Endodermal cell (in vitro differentiated cells): ENCODE results near the gene BTN1A1. TPM values are rescaled to one million over a fixed set of nuclear protein-coding genes. Genes with fewer than 3 reads are reported as not detected.

Source experiments
- DNase-seq: peaks from one replicate; pipeline ENCODE4 v3.0.0-alpha.2; 2017
- H3K27ac ChIP-seq: 2 replicates; pipeline ENCODE4 v1.5.1; 2013; ENCODE audit warnings: mild to moderate bottlenecking, low read depth, low read length, moderate library complexity
- H3K27me3 ChIP-seq: 2 replicates; pipeline ENCODE4 v1.6.1; 2013; ENCODE audit warnings: mild to moderate bottlenecking, low read length, moderate library complexity; ENCODE audit not compliant: insufficient read depth, control insufficient read depth, poor library complexity, severe bottlenecking
- H3K36me3 ChIP-seq: 2 replicates; pipeline ENCODE4 v1.7.0; 2013; ENCODE audit warnings: mild to moderate bottlenecking, low read length, moderate library complexity; ENCODE audit not compliant: control insufficient read depth, insufficient read depth
- H3K4me1 ChIP-seq: one replicate; pipeline ENCODE4 v1.7.0; 2013; ENCODE audit warnings: low read length; ENCODE audit not compliant: control insufficient read depth, insufficient read depth
- H3K4me3 ChIP-seq: 2 replicates; pipeline ENCODE4 v1.5.1; 2013; ENCODE audit warnings: mild to moderate bottlenecking, low read length, moderate library complexity
- H3K9ac ChIP-seq: 2 replicates; pipeline ENCODE4 v1.6.1; 2013; ENCODE audit warnings: mild to moderate bottlenecking, low read length, moderate library complexity; ENCODE audit not compliant: poor library complexity, severe bottlenecking; ENCODE audit errors: extremely low read depth
- H3K9me3 ChIP-seq: 2 replicates; pipeline ENCODE4 v1.6.1; 2013; ENCODE audit warnings: mild to moderate bottlenecking, low read length, moderate library complexity; ENCODE audit not compliant: control insufficient read depth
- H3K27ac Mint-ChIP-seq: 2 replicates; pipeline ENCODE4 v1.8.0; 2020; ENCODE audit warnings: mixed read lengths
- H3K27me3 Mint-ChIP-seq: 2 replicates; pipeline ENCODE4 v1.8.0; 2021; ENCODE audit warnings: mild to moderate bottlenecking, mixed read lengths; ENCODE audit not compliant: insufficient read depth
- H3K36me3 Mint-ChIP-seq: 2 replicates; pipeline ENCODE4 v1.8.0; 2020; ENCODE audit warnings: low read depth, mixed read lengths
- H3K4me1 Mint-ChIP-seq: 2 replicates; pipeline ENCODE4 v1.8.0; 2020; ENCODE audit warnings: mixed read lengths
- H3K4me3 Mint-ChIP-seq: 2 replicates; pipeline ENCODE4 v1.8.0; 2020; ENCODE audit warnings: mild to moderate bottlenecking, moderate library complexity, mixed read lengths
- H3K9me3 Mint-ChIP-seq: 2 replicates; pipeline ENCODE4 v1.8.0; 2020; ENCODE audit warnings: mild to moderate bottlenecking, mixed read lengths
- WGBS, 2 experiments: methylation state at CpG; one replicate each; pipeline versions ENCODE4 v1.1.5 to v1.1.7; 2013; ENCODE audit warnings: missing lambda C conversion rate in 2 of 2, mixed read lengths in 1 of 2; ENCODE audit not compliant: insufficient coverage in 1 of 2, insufficient read length in 1 of 2; 5-methylcytosine and 5-hydroxymethylcytosine counted together
- total RNA-seq, 2 donors: library from RNA; stranded (reverse); fragmentation: NEBNext Ultra II Directional in 1 of 2; extraction: Animal tissue kit (Norgen Biotek cat#: 25700) in 1 of 2; gene quantifications; 2 replicates in 1 of 2; 3 replicates in 1 of 2; pipeline ENCODE4 v1.2.1, GENCODE V29; 2021
- TF ChIP-seq, protein P1 (sequence below): fragments of 200-600 bp; sonication (generic); conservative IDR thresholded peaks from 2 replicates; pipeline ENCODE4 v1.5.0; 2021; ENCODE audit warnings: antibody characterized with exemption, mild to moderate bottlenecking

BTN1A1 gene
- total RNA-seq, 2 donors from 2014 or later = 0.11 TPM; not detected in 1

DNA sequence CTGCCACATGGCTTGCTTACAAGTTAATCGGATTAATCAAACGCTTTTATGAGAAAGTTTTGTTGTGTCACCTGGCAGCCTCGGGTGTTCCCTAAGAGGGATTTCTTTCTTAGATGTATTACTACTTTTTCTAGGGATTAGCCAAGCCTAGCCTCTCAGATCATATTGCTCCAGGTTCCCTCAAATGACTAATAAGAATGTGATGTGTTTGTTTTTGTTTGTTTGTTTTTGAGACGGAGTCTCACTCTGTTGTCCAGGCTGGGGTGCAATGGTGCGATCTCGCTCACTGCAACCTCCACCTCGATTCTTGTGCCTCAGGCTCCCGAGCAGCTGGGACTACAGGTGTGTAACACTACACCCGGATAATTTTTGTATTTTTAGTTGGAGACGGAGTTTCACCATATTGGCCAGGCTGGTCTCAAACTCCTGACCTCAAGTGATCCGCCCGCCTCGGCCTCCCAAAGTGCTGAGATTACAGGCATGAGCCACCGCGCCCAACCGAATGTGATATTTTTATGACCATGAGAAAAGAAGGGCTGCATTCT lies 39.0 kb downstream of the BTN1A1 start:
- Mint-ChIP-seq H3K36me3 (peaks cover 19% of the 10 kb centered on the region), H3K4me1 (peaks cover 26% of the 10 kb centered on the region), H3K9me3 (no peaks in the 10 kb centered on the region), H3K27ac (peak overlapping the region; percentile 98), H3K27me3 (no peaks in the 10 kb centered on the region), H3K4me3 (peak overlapping the region; percentile 89)
- TF ChIP-seq, protein P1, sequence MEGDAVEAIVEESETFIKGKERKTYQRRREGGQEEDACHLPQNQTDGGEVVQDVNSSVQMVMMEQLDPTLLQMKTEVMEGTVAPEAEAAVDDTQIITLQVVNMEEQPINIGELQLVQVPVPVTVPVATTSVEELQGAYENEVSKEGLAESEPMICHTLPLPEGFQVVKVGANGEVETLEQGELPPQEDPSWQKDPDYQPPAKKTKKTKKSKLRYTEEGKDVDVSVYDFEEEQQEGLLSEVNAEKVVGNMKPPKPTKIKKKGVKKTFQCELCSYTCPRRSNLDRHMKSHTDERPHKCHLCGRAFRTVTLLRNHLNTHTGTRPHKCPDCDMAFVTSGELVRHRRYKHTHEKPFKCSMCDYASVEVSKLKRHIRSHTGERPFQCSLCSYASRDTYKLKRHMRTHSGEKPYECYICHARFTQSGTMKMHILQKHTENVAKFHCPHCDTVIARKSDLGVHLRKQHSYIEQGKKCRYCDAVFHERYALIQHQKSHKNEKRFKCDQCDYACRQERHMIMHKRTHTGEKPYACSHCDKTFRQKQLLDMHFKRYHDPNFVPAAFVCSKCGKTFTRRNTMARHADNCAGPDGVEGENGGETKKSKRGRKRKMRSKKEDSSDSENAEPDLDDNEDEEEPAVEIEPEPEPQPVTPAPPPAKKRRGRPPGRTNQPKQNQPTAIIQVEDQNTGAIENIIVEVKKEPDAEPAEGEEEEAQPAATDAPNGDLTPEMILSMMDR = no peak
- H3K36me3 ChIP-seq = peaks cover 19% of the 10 kb centered on the region
- no peaks in the 10 kb centered on the region for H3K27me3 ChIP-seq
- no peak for DNase-seq
- H3K27ac ChIP-seq = no peak overlapping the region
- H3K4me3 ChIP-seq = peak overlapping the region; percentile 88
- H3K4me1 ChIP-seq = peaks cover 2% of the 10 kb centered on the region
- H3K9me3 ChIP-seq = no peaks in the 10 kb centered on the region
- WGBS, 2 experiments = 80 to 83% methylated on average over 7 to 16 of the region's 16 CpGs
- peak overlapping the region; percentile 82 for H3K9ac ChIP-seq

DNA sequence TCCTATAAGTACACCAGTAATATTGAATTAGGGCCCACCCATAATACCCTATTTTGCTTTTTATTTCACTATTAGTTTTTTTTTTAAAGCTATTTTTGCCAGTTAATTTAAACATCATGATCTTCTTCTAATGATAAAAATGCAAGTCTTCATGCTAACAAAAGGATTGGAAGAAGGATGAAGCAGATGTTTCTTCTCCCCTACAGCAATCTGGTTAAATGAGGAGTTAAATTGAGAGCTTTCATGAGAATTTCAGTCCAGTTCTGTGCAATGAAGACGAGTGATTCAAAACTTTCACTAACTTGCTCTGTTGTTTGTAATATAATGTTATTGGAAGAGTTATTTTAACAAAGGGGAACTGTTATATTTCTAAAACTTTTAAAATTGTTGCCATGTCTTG lies 41.5 kb downstream of the BTN1A1 start:
- Mint-ChIP-seq H3K4me3 (no peak overlapping the region), H3K27ac (no peak overlapping the region)

DNA sequence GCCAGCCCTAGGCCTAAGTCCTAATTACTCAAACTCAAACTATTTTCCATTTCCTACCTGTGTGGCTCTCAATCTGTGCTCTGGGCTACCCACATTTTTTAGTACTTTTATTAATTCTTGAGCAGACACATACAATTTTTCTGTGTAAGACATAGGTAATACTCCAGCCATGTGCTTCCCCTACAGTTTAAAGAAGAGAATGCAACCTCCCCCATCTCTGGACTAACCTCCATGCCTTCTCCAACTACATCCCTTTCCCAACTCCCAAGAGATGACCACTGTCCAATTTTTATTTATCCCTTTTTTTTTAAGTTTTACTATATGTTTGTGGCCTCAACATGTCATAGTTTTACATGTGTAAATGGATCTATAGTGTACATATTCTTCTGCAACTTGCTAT lies 43.9 kb downstream of the BTN1A1 start:
- Histone ChIP-seq H3K4me1 (no peaks in the 10 kb centered on the region), H3K27me3 (no peaks in the 10 kb centered on the region), H3K9ac (no peak overlapping the region), H3K27ac (no peak overlapping the region), H3K4me3 (no peak overlapping the region), H3K36me3 (peaks cover 43% of the 10 kb centered on the region), H3K9me3 (no peaks in the 10 kb centered on the region)
- Mint-ChIP-seq H3K4me3 (no peak overlapping the region), H3K27me3 (no peaks in the 10 kb centered on the region), H3K27ac (no peak overlapping the region), H3K36me3 (peaks cover 40% of the 10 kb centered on the region), H3K4me1 (peaks cover 12% of the 10 kb centered on the region), H3K9me3 (no peaks in the 10 kb centered on the region)
- DNase-seq = no peak
- TF ChIP-seq, protein P1 = peak; percentile 69

More for the DNA sequence above, 41.5 kb downstream of the BTN1A1 start:
- no peaks in the 10 kb centered on the region for H3K27me3 Mint-ChIP-seq
- peaks cover 17% of the 10 kb centered on the region for H3K4me1 Mint-ChIP-seq
- no peaks in the 10 kb centered on the region for H3K9me3 ChIP-seq
- H3K4me3 ChIP-seq = no peak overlapping the region
- peaks cover 35% of the 10 kb centered on the region for H3K36me3 Mint-ChIP-seq
- WGBS, 2 experiments = 80 to 88% methylated on average over 1 of the region's 1 CpG
- no peaks in the 10 kb centered on the region for H3K4me1 ChIP-seq
- H3K27me3 ChIP-seq = no peaks in the 10 kb centered on the region
- DNase-seq = no peak
- H3K27ac ChIP-seq = no peak overlapping the region
- H3K9ac ChIP-seq = no peak overlapping the region
- H3K9me3 Mint-ChIP-seq = no peaks in the 10 kb centered on the region
- H3K36me3 ChIP-seq = peaks cover 39% of the 10 kb centered on the region
- TF ChIP-seq, protein P1 = no peak
